ENCODE data around the gene KCNK13.
"Not testable (repeated sequence)": the region's sequence is repeated elsewhere in the genome, so short reads cannot be mapped to it uniquely, and the experiment has no call there.

The KCNK13 gene

DNA sequence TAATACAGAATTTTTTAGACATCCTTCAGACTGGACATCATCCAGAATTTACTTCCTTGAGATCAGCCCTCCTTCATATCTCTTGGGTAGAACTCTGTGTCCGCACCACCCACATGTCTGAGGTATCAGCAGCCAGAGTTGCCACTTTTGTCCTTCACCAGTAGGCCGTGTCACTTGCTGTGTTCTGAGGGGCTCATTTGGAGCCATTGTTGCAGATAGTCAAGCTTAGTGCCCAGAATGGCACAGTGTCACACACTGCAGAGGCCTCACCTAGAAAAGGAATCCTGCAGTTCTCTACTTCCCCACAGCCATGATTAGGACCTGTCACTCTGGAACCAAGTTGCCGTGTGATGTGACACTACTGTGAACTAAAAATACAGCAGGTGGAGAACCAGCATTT, 36.9 kb upstream of the KCNK13 start:
- Histone ChIP-seq H3K36me3 (ENCODE audit: control insufficient read depth, insufficient read depth, low read length) (no peaks in the 10 kb centered on the region), H3K27ac (no peak overlapping the region)

DNA sequence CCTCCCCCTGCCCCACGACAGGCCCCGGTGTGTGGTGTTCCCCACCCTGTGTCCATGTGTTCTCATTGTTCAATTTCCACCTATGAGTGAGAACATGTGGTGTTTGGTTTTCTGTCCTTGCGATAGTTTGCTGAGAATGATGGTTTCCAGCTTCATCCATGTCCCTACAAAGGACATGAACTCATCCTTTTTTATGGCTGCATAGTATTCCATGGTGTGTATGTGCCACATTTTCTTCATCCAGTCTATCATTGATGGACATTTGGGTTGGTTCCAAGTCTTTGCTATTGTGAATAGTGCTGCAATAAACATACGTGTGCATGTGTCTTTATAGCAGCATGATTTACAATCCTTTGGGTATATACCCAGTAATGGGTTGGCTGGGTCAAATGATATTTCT, 35.2 kb upstream of the KCNK13 start:
- H3K27me3 ChIP-seq (ENCODE audit: control insufficient read depth, insufficient read depth, low read length); H3K27ac ChIP-seq; H3K4me3 ChIP-seq (ENCODE audit: low read depth, low read length); H2AFZ ChIP-seq; H3K4me2 ChIP-seq (ENCODE audit: low read length); H3K9me3 ChIP-seq (ENCODE audit: control insufficient read depth, low read length); H3K79me2 ChIP-seq; H3K36me3 ChIP-seq (ENCODE audit: control insufficient read depth, insufficient read depth, low read length); H3K4me1 ChIP-seq; H3K9ac ChIP-seq: not testable (repeated sequence)

More for the DNA sequence above, 36.9 kb upstream of the KCNK13 start:
- Histone ChIP-seq H2AFZ (no peak overlapping the region), H3K9ac (no peak overlapping the region), H3K4me1 (peaks cover 5% of the 10 kb centered on the region), H3K9me3 (ENCODE audit: control insufficient read depth, low read length) (no peaks in the 10 kb centered on the region), H3K4me2 (ENCODE audit: low read length) (no peak overlapping the region), H3K79me2 (no peaks in the 10 kb centered on the region), H3K4me3 (ENCODE audit: low read depth, low read length) (no peak overlapping the region), H3K27me3 (ENCODE audit: control insufficient read depth, insufficient read depth, low read length) (no peaks in the 10 kb centered on the region)
- TF ChIP-seq, protein P1, sequence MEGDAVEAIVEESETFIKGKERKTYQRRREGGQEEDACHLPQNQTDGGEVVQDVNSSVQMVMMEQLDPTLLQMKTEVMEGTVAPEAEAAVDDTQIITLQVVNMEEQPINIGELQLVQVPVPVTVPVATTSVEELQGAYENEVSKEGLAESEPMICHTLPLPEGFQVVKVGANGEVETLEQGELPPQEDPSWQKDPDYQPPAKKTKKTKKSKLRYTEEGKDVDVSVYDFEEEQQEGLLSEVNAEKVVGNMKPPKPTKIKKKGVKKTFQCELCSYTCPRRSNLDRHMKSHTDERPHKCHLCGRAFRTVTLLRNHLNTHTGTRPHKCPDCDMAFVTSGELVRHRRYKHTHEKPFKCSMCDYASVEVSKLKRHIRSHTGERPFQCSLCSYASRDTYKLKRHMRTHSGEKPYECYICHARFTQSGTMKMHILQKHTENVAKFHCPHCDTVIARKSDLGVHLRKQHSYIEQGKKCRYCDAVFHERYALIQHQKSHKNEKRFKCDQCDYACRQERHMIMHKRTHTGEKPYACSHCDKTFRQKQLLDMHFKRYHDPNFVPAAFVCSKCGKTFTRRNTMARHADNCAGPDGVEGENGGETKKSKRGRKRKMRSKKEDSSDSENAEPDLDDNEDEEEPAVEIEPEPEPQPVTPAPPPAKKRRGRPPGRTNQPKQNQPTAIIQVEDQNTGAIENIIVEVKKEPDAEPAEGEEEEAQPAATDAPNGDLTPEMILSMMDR (IDR thresholded peaks at IDR 0.05) = no peak

DNA sequence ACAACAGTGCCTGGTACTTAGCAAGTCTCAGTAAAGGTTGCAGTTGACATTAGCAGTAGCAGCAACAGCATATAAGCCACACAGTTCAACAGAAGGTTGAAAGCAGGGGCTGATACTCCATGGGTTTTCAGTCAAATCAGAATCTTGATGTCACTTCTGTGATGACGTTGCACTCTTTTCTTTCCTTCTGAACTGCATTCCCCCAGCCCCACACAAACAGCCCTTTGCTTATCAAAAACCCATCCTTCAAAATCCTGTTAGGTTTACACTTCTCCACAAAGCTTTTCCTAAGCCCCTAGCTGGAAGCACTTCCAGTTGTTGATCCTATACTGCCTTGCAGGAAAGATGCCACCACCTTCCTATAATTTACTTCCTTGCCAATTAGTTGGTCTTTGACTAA, 34.0 kb upstream of the KCNK13 start:
- Histone ChIP-seq H3K9me3 (ENCODE audit: control insufficient read depth, low read length) (no peaks in the 10 kb centered on the region), H3K4me1 (peaks cover 5% of the 10 kb centered on the region), H3K4me3 (ENCODE audit: low read depth, low read length) (no peak overlapping the region), H3K27ac (no peak overlapping the region), H3K4me2 (ENCODE audit: low read length) (no peak overlapping the region), H3K27me3 (ENCODE audit: control insufficient read depth, insufficient read depth, low read length) (no peaks in the 10 kb centered on the region), H3K36me3 (ENCODE audit: control insufficient read depth, insufficient read depth, low read length) (no peaks in the 10 kb centered on the region), H2AFZ (no peak overlapping the region), H3K79me2 (no peaks in the 10 kb centered on the region), H3K9ac (no peak overlapping the region)
- TF ChIP-seq, protein P1 (IDR thresholded peaks at IDR 0.05) = no peak

DNA sequence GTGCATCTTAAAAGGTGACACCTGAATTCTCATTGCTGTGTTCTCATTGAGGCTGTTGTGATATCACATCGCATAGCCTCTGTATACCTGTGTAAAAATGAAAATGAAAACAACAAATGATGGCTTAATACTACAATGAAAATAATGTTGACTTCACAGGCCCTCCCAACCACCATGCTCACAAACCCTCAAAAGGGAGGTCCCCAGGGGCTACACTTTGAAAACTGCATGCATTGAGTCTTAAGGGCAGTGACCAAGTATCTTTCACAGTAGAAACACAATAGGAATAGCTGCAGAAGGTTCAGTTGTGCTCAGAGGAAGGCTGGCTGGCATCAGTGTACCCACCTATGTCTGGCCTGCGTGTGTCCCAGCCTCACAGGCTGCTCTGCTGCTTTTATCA, 27.6 kb upstream of the KCNK13 start:
- H3K27ac ChIP-seq = no peak overlapping the region
- peaks cover 8% of the 10 kb centered on the region for H3K4me1 ChIP-seq
- TF ChIP-seq, protein P1 (IDR thresholded peaks at IDR 0.05) = no peak
- no peaks in the 10 kb centered on the region for H3K9me3 ChIP-seq (ENCODE audit: control insufficient read depth, low read length)
- H3K9ac ChIP-seq = no peak overlapping the region
- no peaks in the 10 kb centered on the region for H3K27me3 ChIP-seq (ENCODE audit: control insufficient read depth, insufficient read depth, low read length)
- H3K79me2 ChIP-seq = no peaks in the 10 kb centered on the region
- H3K4me2 ChIP-seq (ENCODE audit: low read length) = no peak overlapping the region
- no peak overlapping the region for H2AFZ ChIP-seq
- no peaks in the 10 kb centered on the region for H3K36me3 ChIP-seq (ENCODE audit: control insufficient read depth, insufficient read depth, low read length)
- no peak overlapping the region for H3K4me3 ChIP-seq (ENCODE audit: low read depth, low read length)

DNA sequence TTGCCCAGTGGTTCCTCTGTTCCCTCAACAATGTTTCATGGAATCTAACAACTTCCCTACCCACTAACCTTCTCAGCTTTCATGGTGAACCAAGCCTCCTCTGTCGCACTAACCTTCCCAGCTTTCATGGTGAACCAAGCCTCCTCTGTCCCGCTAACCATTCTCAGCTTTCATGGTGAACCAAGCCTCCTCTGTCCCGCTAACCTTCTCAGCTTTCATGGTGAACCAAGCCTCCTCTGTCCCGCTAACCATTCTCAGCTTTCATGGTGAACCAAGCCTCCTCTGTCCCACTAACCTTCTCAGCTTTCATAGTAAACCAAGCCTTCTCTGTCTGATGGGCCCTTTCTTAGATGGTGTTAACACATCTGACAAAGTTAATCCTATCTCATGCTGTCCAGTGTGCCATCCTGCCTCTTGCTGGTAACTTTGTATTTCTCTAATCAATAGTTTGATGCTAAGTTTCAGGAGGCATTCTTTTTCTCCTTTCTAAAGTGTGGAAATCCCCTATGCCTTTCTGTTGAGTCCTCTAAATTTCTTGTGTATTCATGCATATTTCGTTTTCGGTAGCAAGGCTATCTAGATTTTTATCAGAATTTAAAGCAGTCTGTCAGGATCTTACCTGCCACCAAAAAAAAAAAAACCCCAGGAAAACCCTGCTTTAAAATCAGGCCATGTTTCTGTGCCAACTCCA, 26.8 kb upstream of the KCNK13 start:
- H3K27ac ChIP-seq = peak overlapping the region; percentile 16
- no peak overlapping the region for H3K9ac ChIP-seq
- H3K27me3 ChIP-seq (ENCODE audit: control insufficient read depth, insufficient read depth, low read length) = no peaks in the 10 kb centered on the region
- H3K36me3 ChIP-seq (ENCODE audit: control insufficient read depth, insufficient read depth, low read length) = no peaks in the 10 kb centered on the region
- H3K4me3 ChIP-seq (ENCODE audit: low read depth, low read length) = no peak overlapping the region
- H3K9me3 ChIP-seq (ENCODE audit: control insufficient read depth, low read length) = no peaks in the 10 kb centered on the region
- H3K79me2 ChIP-seq = no peaks in the 10 kb centered on the region
- no peak overlapping the region for H2AFZ ChIP-seq
- TF ChIP-seq, protein P1 (IDR thresholded peaks at IDR 0.05) = no peak
- H3K4me1 ChIP-seq = peaks cover 8% of the 10 kb centered on the region
- peak overlapping the region; percentile 9 for H3K4me2 ChIP-seq (ENCODE audit: low read length)

Measured in parathyroid adenoma (tissue), 2 donors.